Cardiac muscle cell (in vitro differentiated cells and primary cell): ENCODE measurements around the gene AUTS2. TPM values are rescaled to one million over a fixed set of nuclear protein-coding genes. Genes with fewer than 3 reads are reported as not detected.

ENCODE experiments used
- DNase-seq, 2 donors: peaks; one replicate each; pipeline versions ENCODE4 v3.0.0 to v3.0.0-alpha.2; 2010 to 2017; ENCODE audit warnings: low read depth in 1 of 2, low spot score in 1 of 2
- H3K27ac ChIP-seq: fragments of 200-600 bp; sonication (generic); 2 replicates; pipeline ENCODE4 v1.5.1; 2016
- H3K27me3 ChIP-seq: fragments of 200-600 bp; sonication (generic); 2 replicates; pipeline ENCODE4 v1.6.0; 2016; ENCODE audit warnings: control low read depth
- H3K36me3 ChIP-seq: fragments of 200-600 bp; sonication (generic); 2 replicates; pipeline ENCODE4 v1.5.1; 2016; ENCODE audit warnings: control low read depth
- H3K4me1 ChIP-seq: fragments of 200-600 bp; sonication (generic); 2 replicates; pipeline ENCODE4 v1.8.1; 2017; ENCODE audit warnings: low read depth, mild to moderate bottlenecking, mixed run types
- H3K4me3 ChIP-seq: fragments of 200-600 bp; sonication (generic); 2 replicates; pipeline ENCODE4 v1.5.1; 2016; ENCODE audit warnings: mild to moderate bottlenecking
- H3K9me3 ChIP-seq: fragments of 200-600 bp; sonication (generic); 2 replicates; pipeline ENCODE4 v1.5.1; 2017; ENCODE audit warnings: low read depth, mild to moderate bottlenecking, control low read depth
- polyA plus RNA-seq: library from polyadenylated mRNA; unstranded; fragments of >200 nt; fragmentation: Nextera tagmentation; extraction: Ambion mirVana; gene quantifications from 2 replicates; pipeline ENCODE4 v1.2.1, GENCODE V29; 2016
- total RNA-seq: library from RNA; depleted of rRNA; stranded (reverse); fragments of >200 nt; gene quantifications from 2 replicates; pipeline ENCODE4 v1.2.3, GENCODE V29; 2016
- TF ChIP-seq, protein P1 (sequence below): IDR thresholded peaks from 2 replicates; pipeline ENCODE4 v1.5.1; 2012; ENCODE audit warnings: low read depth, mild to moderate bottlenecking, low read length

The AUTS2 gene
- total and polyA plus RNA-seq, 2 experiments from 2014 or later, result 41.0 to 45.5 TPM

DNA sequence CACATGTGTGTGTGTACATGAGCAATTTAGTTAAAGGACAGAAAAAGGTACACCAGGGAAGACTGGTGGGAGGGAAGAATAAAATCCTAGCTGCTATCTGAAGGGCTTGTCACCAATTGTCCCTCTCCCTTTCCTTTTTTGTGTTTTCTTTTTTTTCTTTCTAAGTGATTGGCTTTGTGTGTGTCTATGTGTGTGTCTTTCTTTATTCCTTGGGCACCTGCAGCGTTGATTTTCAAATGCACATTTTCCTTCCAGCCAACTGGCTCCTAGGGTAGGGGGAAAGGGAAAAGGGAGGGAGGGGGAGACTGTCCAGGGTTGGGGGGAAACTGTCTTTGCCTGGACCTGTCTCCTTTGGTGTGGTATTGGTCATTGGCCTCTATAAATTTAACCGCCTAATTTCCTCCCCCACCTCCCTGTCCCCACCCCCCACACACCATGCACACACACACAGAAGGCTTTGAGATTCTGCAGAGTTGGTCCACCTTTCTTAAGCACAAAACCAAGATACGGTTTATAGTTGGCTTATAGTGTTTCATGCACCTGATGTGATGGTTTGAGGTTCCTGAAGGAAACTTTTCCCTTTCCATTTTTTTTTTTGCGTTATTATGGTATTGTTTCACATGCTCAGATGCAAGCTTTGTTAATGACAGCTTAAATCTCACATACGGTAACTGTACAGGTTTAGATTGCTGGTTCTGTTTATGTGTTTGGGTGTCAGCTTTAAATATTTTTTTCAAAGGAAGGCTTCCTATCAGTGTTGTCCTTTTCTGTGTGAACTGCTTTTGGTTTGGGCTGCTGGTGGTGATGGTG, 2.6 kb downstream of the AUTS2 start:
- no peaks in the 10 kb centered on the region for H3K36me3 ChIP-seq
- TF ChIP-seq, protein P1, sequence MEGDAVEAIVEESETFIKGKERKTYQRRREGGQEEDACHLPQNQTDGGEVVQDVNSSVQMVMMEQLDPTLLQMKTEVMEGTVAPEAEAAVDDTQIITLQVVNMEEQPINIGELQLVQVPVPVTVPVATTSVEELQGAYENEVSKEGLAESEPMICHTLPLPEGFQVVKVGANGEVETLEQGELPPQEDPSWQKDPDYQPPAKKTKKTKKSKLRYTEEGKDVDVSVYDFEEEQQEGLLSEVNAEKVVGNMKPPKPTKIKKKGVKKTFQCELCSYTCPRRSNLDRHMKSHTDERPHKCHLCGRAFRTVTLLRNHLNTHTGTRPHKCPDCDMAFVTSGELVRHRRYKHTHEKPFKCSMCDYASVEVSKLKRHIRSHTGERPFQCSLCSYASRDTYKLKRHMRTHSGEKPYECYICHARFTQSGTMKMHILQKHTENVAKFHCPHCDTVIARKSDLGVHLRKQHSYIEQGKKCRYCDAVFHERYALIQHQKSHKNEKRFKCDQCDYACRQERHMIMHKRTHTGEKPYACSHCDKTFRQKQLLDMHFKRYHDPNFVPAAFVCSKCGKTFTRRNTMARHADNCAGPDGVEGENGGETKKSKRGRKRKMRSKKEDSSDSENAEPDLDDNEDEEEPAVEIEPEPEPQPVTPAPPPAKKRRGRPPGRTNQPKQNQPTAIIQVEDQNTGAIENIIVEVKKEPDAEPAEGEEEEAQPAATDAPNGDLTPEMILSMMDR, result no peak
- no peak for DNase-seq
- no peak overlapping the region for H3K27ac ChIP-seq
- no peaks in the 10 kb centered on the region for H3K9me3 ChIP-seq
- H3K27me3 ChIP-seq, result peaks cover 19% of the 10 kb centered on the region
- peaks cover 32% of the 10 kb centered on the region for H3K4me1 ChIP-seq
- H3K4me3 ChIP-seq, result peak overlapping the region; percentile 91

DNA sequence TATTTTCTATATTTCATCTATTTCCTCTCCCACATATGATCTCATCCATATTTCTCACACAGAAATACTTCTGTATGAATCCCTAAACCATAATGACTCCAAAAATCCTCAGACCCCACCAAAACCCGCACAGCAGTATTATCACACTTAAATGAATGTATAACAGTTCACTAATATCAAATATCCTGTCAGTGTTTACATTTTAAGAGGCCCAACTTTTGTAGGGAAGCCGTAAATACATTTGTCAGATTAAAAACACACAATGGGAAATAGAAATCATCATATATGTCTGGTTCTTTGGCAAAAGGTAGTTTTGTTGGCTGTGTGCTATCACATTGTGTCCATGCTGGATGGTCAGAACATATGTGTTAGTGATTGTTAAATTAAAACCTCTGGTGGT, 4.2 kb downstream of the AUTS2 start:
- Histone ChIP-seq H3K4me1 (peaks cover 32% of the 10 kb centered on the region), H3K36me3 (no peaks in the 10 kb centered on the region), H3K27me3 (peaks cover 27% of the 10 kb centered on the region), H3K4me3 (no peak overlapping the region), H3K9me3 (no peaks in the 10 kb centered on the region), H3K27ac (no peak overlapping the region)
- TF ChIP-seq, protein P1, result no peak
- no peak for DNase-seq

DNA sequence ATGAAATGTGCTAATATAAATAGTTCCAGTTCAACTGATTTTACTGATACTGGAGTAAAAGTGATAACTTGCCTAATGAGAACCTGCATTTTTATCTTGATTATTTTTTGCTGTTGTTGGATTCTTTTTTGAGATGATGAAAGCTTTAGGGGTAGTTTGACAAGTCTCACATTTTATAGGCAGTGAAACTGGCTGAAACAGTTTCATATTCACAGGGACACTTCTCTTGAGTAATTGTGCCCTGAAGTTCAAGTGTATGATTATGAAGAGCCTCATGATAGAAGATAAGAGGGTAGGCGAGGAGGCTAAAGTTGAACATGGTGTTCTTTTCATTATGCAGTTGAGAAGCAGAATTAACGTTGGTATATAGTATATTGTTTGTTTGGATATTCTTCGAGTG, 5.1 kb downstream of the AUTS2 start:
- H3K27ac ChIP-seq, result no peak overlapping the region
- H3K27me3 ChIP-seq, result peaks cover 34% of the 10 kb centered on the region
- H3K4me3 ChIP-seq, result no peak overlapping the region
- H3K4me1 ChIP-seq, result peaks cover 32% of the 10 kb centered on the region
- no peak for DNase-seq
- H3K36me3 ChIP-seq, result no peaks in the 10 kb centered on the region
- no peaks in the 10 kb centered on the region for H3K9me3 ChIP-seq
- TF ChIP-seq, protein P1, result no peak

DNA sequence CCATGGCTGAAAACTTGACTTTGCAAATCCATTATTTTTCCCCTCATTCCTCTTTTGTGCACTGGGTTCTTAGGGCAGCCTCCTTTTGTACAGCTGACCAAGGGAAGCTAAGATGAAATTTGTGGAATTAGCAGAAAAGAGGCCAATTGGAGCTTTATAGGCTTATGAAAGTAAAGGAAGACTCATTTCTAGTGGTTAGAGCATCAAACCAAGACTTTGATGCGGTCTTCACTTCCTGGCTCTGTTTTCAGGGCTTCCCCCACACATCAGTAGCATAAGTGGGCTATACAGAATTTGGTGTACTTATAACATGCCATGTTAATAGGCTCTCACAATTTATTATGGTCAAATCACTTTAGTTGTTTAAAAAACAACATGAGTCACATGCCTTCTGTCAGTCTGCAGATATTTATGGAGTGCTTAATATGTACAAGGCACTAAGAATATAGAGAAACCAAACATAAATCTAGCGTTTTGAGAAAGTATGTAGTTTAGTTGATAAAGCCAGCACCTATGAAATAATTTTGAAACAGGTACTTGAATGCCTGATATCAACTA, 5.7 kb downstream of the AUTS2 start:
- no peak for DNase-seq
- no peaks in the 10 kb centered on the region for H3K36me3 ChIP-seq
- TF ChIP-seq, protein P1, result no peak
- H3K27me3 ChIP-seq, result peaks cover 34% of the 10 kb centered on the region
- no peak overlapping the region for H3K27ac ChIP-seq
- no peak overlapping the region for H3K4me3 ChIP-seq
- H3K9me3 ChIP-seq, result no peaks in the 10 kb centered on the region
- peaks cover 32% of the 10 kb centered on the region for H3K4me1 ChIP-seq

DNA sequence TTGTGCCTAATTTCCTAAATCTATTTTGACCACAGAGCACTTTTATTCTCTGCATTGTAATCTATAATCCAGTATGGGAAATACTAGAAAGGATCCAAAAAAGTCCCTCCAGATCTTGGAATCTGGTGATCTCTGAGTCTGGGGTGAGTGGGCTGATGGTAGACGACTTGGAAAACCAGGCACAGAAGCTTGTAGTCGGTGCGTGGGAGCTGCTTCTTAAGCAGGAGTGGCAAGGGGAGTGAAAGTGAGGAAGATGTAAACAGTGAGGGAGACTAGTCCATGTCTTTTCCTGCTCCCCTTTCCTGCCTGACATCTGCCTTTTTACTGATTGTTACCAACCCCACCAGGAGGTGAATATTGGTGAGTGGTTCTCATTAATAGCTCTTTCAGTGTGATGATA, 6.8 kb downstream of the AUTS2 start:
- H3K27ac ChIP-seq, result no peak overlapping the region
- TF ChIP-seq, protein P1, result no peak

More for the DNA sequence above, 6.8 kb downstream of the AUTS2 start:
- Histone ChIP-seq H3K27me3 (peaks cover 34% of the 10 kb centered on the region), H3K9me3 (no peaks in the 10 kb centered on the region), H3K4me3 (no peak overlapping the region), H3K36me3 (no peaks in the 10 kb centered on the region), H3K4me1 (peaks cover 35% of the 10 kb centered on the region)
- DNase-seq, result no peak
